SU-DHL-6 (cell line): ENCODE data around the gene MEGF6.

Source experiments
- H2AFZ ChIP-seq: fragments of 200-600 bp; sonication (generic); 2 replicates; pipeline ENCODE4 v1.6.1; 2014; ENCODE audit warnings: low read depth, mild to moderate bottlenecking, moderate library complexity, mixed read lengths, antibody characterized with exemption, low read length; ENCODE audit not compliant: severe bottlenecking
- H3F3A ChIP-seq: fragments of 200-600 bp; shearing (Covaris generic); 2 replicates; pipeline ENCODE4 v1.6.0; 2016; ENCODE audit warnings: antibody characterized with exemption, mild to moderate bottlenecking; ENCODE audit not compliant: insufficient read depth
- H3K27ac ChIP-seq: fragments of 200-600 bp; sonication (generic); 2 replicates; pipeline ENCODE4 v1.5.1; 2016; ENCODE audit warnings: low read depth, mild to moderate bottlenecking, low read length, moderate library complexity, mixed read lengths
- H3K27me3 ChIP-seq: fragments of 200-600 bp; sonication (generic), shearing (Covaris generic); 2 replicates; pipeline ENCODE4 v1.6.0; 2014; ENCODE audit warnings: mild to moderate bottlenecking, low read length
- H3K36me3 ChIP-seq: fragments of 200-600 bp; sonication (generic); 2 replicates; pipeline ENCODE4 v1.6.1; 2014; ENCODE audit warnings: mild to moderate bottlenecking, low read length, mixed read lengths
- H3K4me2 ChIP-seq: fragments of 300-600, 200-600 bp; shearing (Covaris generic), sonication (generic); 2 replicates; pipeline ENCODE4 v1.6.0; 2014; ENCODE audit warnings: low read length, low read depth, mild to moderate bottlenecking; ENCODE audit not compliant: poor library complexity, severe bottlenecking
- H3K4me3 ChIP-seq: fragments of 200-600 bp; sonication (generic); 2 replicates; pipeline ENCODE4 v1.5.1; 2014; ENCODE audit warnings: antibody characterized with exemption, low read length, mild to moderate bottlenecking, mixed read lengths; ENCODE audit not compliant: insufficient read depth, poor library complexity, severe bottlenecking
- H3K79me2 ChIP-seq: fragments of 200-600 bp; sonication (generic); 2 replicates; pipeline ENCODE4 v1.6.1; 2014; ENCODE audit warnings: mild to moderate bottlenecking, low read length, moderate library complexity; ENCODE audit not compliant: insufficient read depth
- H3K9ac ChIP-seq: fragments of 200-600 bp; sonication (generic); 2 replicates; pipeline ENCODE4 v1.7.0; 2014; ENCODE audit warnings: mild to moderate bottlenecking, low read length
- H3K9me2 ChIP-seq: fragments of 200-600 bp; sonication (generic); replicated peaks from 2 replicates; pipeline ENCODE4 v1.6.1; 2014; ENCODE audit warnings: low read length; ENCODE audit not compliant: insufficient read depth
- H3K9me3 ChIP-seq: fragments of 200-600 bp; sonication (generic); 2 replicates; pipeline ENCODE4 v1.6.1; 2014; ENCODE audit warnings: low read length, mixed read lengths; ENCODE audit not compliant: insufficient read depth
- H4K20me1 ChIP-seq: fragments of 200-600 bp; sonication (generic); 2 replicates; pipeline ENCODE4 v1.6.1; 2014; ENCODE audit warnings: low read depth, mild to moderate bottlenecking, antibody characterized with exemption, low read length, moderate library complexity, mixed read lengths
- CTCF ChIP-seq: fragments of 200-600 bp; sonication (generic); IDR thresholded peaks from one replicate; pipeline ENCODE4 v1.5.1; 2017; ENCODE audit warnings: antibody characterized with exemption, mild to moderate bottlenecking, low read length, moderate library complexity; ENCODE audit not compliant: insufficient read depth, poor library complexity, severe bottlenecking
- EZH2phosphoT487 ChIP-seq: fragments of 200-600 bp; sonication (generic), shearing (Covaris generic); conservative IDR thresholded peaks from 2 replicates; pipeline ENCODE4 v1.6.1; 2018; ENCODE audit warnings: mild to moderate bottlenecking, antibody characterized with exemption, low read length, moderate library complexity, mixed read lengths

Gene MEGF6

GRCh38 chr1:3476666-3477065 lies 134.6 kb downstream of the MEGF6 start:
- Histone ChIP-seq H3K27me3 (no peaks in the 10 kb centered on the region), H3K9me3 (no peaks in the 10 kb centered on the region), H3K27ac (no peak overlapping the region), H3K9me2 (no peaks in the 10 kb centered on the region), H4K20me1 (no peaks in the 10 kb centered on the region), H2AFZ (no peak overlapping the region), H3K79me2 (no peaks in the 10 kb centered on the region), H3K9ac (no peak overlapping the region), H3K4me3 (no peak overlapping the region), H3K36me3 (no peaks in the 10 kb centered on the region), H3K4me2 (no peak overlapping the region), H3F3A (no peaks in the 10 kb centered on the region)
- TF ChIP-seq CTCF = no peak
- no peak for TF ChIP-seq EZH2phosphoT487

- Histone ChIP-seq H3K27ac (no peak overlapping the region), H3K79me2 (no peaks in the 10 kb centered on the region), H3K9me3 (no peaks in the 10 kb centered on the region), H3F3A (no peaks in the 10 kb centered on the region), H4K20me1 (no peaks in the 10 kb centered on the region), H3K27me3 (no peaks in the 10 kb centered on the region), H3K4me3 (no peak overlapping the region), H3K36me3 (no peaks in the 10 kb centered on the region), H2AFZ (no peak overlapping the region), H3K9ac (no peak overlapping the region), H3K4me2 (no peak overlapping the region), H3K9me2 (no peaks in the 10 kb centered on the region)
- TF ChIP-seq CTCF (no peak), EZH2phosphoT487 (no peak)
Observed at GRCh38 chr1:3475839-3476573, 135.3 kb downstream of the MEGF6 start.

GRCh38 chr1:3474421-3474820 lies 136.9 kb downstream of the MEGF6 start:
- H3K4me2 ChIP-seq = no peak overlapping the region
- no peaks in the 10 kb centered on the region for H3K79me2 ChIP-seq
- no peaks in the 10 kb centered on the region for H3K9me2 ChIP-seq
- H3K27me3 ChIP-seq = no peaks in the 10 kb centered on the region
- no peaks in the 10 kb centered on the region for H3K9me3 ChIP-seq
- no peak overlapping the region for H3K27ac ChIP-seq
- TF ChIP-seq CTCF (no peak), EZH2phosphoT487 (no peak)
- no peaks in the 10 kb centered on the region for H4K20me1 ChIP-seq
- H2AFZ ChIP-seq = no peak overlapping the region
- H3K36me3 ChIP-seq = no peaks in the 10 kb centered on the region
- no peak overlapping the region for H3K9ac ChIP-seq
- H3K4me3 ChIP-seq = no peak overlapping the region
- no peaks in the 10 kb centered on the region for H3F3A ChIP-seq

GRCh38 chr1:3474016-3474415 lies 137.3 kb downstream of the MEGF6 start:
- no peak overlapping the region for H3K4me2 ChIP-seq
- no peaks in the 10 kb centered on the region for H3K27me3 ChIP-seq
- H3K79me2 ChIP-seq = no peaks in the 10 kb centered on the region
- TF ChIP-seq EZH2phosphoT487 (no peak), CTCF (no peak)
- H3K36me3 ChIP-seq = no peaks in the 10 kb centered on the region
- no peak overlapping the region for H3K9ac ChIP-seq
- no peaks in the 10 kb centered on the region for H3F3A ChIP-seq
- H3K9me2 ChIP-seq = no peaks in the 10 kb centered on the region
- no peaks in the 10 kb centered on the region for H3K9me3 ChIP-seq
- H3K4me3 ChIP-seq = no peak overlapping the region
- no peaks in the 10 kb centered on the region for H4K20me1 ChIP-seq
- H2AFZ ChIP-seq = no peak overlapping the region
- no peak overlapping the region for H3K27ac ChIP-seq
